IgD-negative memory B cell (primary cell): Measurements from ENCODE around the gene NOTCH2NLA. TPM values are rescaled to one million over a fixed set of nuclear protein-coding genes. Genes with fewer than 3 reads are reported as not detected.
"Not testable (repeated sequence)": the region's sequence is repeated elsewhere in the genome, so short reads cannot be mapped to it uniquely, and the experiment has no call there.

ENCODE experiments used
- H3K27ac Mint-ChIP-seq, 3 donors: one replicate each; pipeline ENCODE4 v1.8.0; 2020 to 2022; ENCODE audit warnings: mild to moderate bottlenecking in 3 of 3, mixed read lengths in 3 of 3, moderate library complexity in 1 of 3
- H3K27me3 Mint-ChIP-seq: one replicate; pipeline ENCODE4 v1.8.0; 2021; ENCODE audit warnings: mixed read lengths
- H3K36me3 Mint-ChIP-seq: one replicate; pipeline ENCODE4 v1.8.0; 2020; ENCODE audit warnings: mild to moderate bottlenecking, mixed read lengths
- H3K4me1 Mint-ChIP-seq, 3 donors: one replicate each; pipeline ENCODE4 v1.8.0; 2020 to 2022; ENCODE audit warnings: mixed read lengths in 3 of 3, mild to moderate bottlenecking in 1 of 3
- H3K4me3 Mint-ChIP-seq, 4 donors: one replicate each; pipeline ENCODE4 v1.8.0; 2020 to 2022; ENCODE audit warnings: mild to moderate bottlenecking in 4 of 4, mixed read lengths in 4 of 4, moderate library complexity in 3 of 4
- H3K9me3 Mint-ChIP-seq, 3 donors: one replicate each; pipeline ENCODE4 v1.8.0; 2020 to 2021; ENCODE audit warnings: mixed read lengths in 3 of 3, mild to moderate bottlenecking in 1 of 3
- polyA plus RNA-seq: library from polyadenylated mRNA; unstranded; fragments of 300-500 nt; fragmentation: Illumina TruSeq; gene quantifications from one replicate; pipeline ENCODE4 v1.2.3, GENCODE V29; 2021

The NOTCH2NLA gene
- polyA plus RNA-seq, 1 donor from 2014 or later, result 51.3 TPM

DNA sequence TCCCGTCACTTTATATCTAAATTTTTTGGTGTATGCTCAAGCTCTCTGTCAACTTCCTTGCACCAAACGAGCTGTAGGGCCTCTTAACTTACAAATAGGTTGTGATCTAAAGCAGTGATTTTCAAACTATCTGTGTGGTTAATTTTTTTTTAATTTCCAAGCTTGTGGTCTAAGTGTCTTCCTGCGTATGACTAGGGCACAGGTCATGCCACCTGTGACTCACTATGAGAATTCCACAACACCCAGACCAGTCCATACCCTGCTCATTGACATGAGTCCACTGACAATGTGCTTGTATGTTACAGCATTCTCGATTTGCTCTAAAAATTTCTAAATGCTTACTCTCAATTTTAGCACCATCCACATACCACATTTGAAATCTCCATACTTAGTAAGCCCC lies 19.8 kb upstream of the NOTCH2NLA start:
- not testable (repeated sequence) for H3K27me3 Mint-ChIP-seq, H3K27ac Mint-ChIP-seq, H3K4me1 Mint-ChIP-seq, H3K36me3 Mint-ChIP-seq, H3K9me3 Mint-ChIP-seq, H3K4me3 Mint-ChIP-seq

GRCh38 chr1:146236626-146237025 lies 7.8 kb upstream of the NOTCH2NLA start:
- H3K4me3 Mint-ChIP-seq, H3K4me1 Mint-ChIP-seq, H3K9me3 Mint-ChIP-seq, H3K36me3 Mint-ChIP-seq, H3K27me3 Mint-ChIP-seq, H3K27ac Mint-ChIP-seq: not testable (repeated sequence)

- H3K4me3 Mint-ChIP-seq, H3K4me1 Mint-ChIP-seq, H3K27me3 Mint-ChIP-seq, H3K27ac Mint-ChIP-seq, H3K36me3 Mint-ChIP-seq, H3K9me3 Mint-ChIP-seq: not testable (repeated sequence)
Observed at GRCh38 chr1:146236026-146236601, 7.3 kb upstream of the NOTCH2NLA start.

DNA sequence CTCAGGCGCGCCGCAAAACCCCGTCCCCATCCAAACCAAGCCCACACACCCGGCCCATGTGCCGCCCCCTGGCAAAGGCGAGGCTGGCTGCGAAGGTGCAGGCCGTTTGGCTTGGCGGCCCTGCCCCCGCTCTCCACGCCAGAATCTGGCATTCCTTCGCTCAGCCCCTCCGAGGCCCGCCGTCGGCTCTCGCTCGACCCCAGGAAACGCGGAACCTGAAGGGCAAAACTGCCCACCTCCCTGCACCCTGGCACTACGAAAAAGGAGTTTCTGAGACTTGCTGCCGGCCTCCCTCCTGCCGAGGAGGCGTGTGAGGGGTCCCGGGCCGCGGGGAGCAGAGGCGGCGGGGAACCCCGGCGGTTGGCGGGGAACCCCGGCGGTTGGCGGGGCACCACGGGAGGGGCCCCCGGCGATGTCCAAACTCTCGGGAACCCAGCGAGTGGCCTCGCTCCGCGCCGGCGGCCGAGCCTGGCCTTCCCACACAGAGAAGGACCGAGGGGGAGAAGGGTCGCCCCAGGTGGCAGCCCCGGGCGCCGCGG lies 608 bp downstream of the NOTCH2NLA start:
- Mint-ChIP-seq H3K4me3 (peak overlapping the region in 2 of 4 donors; percentile 54 to 84), H3K27ac (peak overlapping the region in 1 of 3 donors; percentile 70)
- not testable (repeated sequence) for H3K27me3 Mint-ChIP-seq, H3K9me3 Mint-ChIP-seq, H3K36me3 Mint-ChIP-seq, H3K4me1 Mint-ChIP-seq

DNA sequence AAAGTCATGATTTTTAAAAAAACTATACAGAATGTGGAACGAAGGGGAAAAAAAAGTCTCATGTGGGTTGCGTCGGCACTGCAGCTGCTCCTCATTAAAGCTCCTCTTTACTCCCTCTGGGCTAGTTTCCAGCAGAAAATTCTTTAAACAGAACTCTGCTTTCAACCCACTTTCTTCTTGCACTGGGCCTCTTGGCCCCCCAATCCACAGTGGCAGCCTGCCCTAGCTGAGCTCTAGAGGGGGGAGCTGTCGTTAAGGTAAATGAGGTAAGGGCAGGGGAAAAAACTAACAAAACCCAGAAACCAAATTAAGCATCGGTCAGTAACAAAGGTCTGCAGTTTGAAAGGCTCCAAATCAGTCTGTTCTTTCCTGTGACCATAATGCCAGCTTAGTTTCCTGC lies 54.3 kb downstream of the NOTCH2NLA start:
- not testable (repeated sequence) for H3K9me3 Mint-ChIP-seq, H3K27me3 Mint-ChIP-seq

DNA sequence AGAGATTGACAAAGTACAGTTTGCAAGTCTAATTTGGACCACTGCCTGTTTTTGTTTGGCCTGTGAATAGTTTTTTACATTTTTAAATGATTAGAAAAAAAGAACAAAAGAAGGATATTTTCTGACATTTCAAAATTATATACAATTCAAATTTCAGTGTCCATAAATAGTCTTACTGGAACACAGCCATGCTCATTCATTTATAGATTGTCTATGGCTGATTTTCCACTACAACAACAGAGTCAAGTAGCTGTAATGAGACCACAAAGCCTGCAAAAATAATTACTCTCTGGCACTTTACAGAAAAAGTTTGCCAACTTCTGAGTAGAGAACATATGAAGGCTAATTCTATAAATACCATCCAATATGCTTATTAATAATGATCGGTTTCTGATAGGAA lies 61.1 kb downstream of the NOTCH2NLA start:
- not testable (repeated sequence) for H3K4me3 Mint-ChIP-seq, H3K36me3 Mint-ChIP-seq, H3K9me3 Mint-ChIP-seq, H3K27ac Mint-ChIP-seq, H3K27me3 Mint-ChIP-seq, H3K4me1 Mint-ChIP-seq

More for the DNA sequence above, 54.3 kb downstream of the NOTCH2NLA start:
- H3K27ac Mint-ChIP-seq, H3K36me3 Mint-ChIP-seq, H3K4me3 Mint-ChIP-seq, H3K4me1 Mint-ChIP-seq: not testable (repeated sequence)

DNA sequence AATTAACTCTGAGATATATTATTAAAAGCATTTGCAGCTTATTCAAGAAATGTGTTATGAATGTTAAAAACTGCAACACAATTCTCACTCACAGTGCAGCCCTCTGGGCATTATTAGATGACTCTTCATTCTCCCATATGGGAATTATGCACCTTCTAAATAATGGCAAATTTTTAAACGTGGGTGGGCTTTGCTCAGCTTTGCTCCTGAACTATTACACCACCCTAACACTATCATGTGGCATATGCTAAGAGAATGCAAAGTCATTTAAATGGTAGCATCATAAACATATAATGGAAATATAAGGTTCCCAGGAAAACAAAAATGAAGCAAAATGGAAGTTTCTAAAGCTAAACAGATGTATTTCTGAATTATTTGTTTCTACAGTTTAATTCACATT lies 61.5 kb downstream of the NOTCH2NLA start:
- not testable (repeated sequence) for H3K9me3 Mint-ChIP-seq, H3K27ac Mint-ChIP-seq, H3K4me3 Mint-ChIP-seq, H3K4me1 Mint-ChIP-seq, H3K27me3 Mint-ChIP-seq, H3K36me3 Mint-ChIP-seq

DNA sequence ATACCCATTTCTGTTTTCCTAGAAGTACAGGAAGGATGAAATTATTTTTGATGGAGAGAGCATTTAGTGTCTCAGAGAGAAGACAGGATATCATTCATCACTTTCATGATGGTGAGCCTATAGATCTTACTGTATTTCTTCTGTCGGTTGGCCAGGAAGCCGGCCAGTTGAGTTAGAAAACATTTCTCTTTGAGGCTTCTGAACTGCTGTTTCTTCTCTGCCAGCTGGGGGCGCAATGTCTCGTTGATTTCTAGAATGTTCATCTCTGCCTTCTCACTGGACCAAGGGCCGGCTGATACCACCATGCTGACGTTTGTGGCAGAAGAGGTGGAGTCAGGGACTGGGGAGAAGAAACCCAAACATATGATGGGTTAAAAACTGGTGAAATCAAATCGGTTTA lies 84.4 kb downstream of the NOTCH2NLA start, which contains the start of gene NBPF10:
Gene NBPF10, minus strand, starts transcription at position 340 of the 400 bp plus-strand sequence. Its CDS starts 35 bp downstream, at position 305.
- H3K36me3 Mint-ChIP-seq, H3K4me1 Mint-ChIP-seq, H3K9me3 Mint-ChIP-seq, H3K27me3 Mint-ChIP-seq, H3K4me3 Mint-ChIP-seq, H3K27ac Mint-ChIP-seq: not testable (repeated sequence)

Other genes with a start within 250 kb of the NOTCH2NLA start
- 3,579 TPM for gene TXNIP, start 232.4 kb downstream of the NOTCH2NLA start, polyA plus RNA-seq
- gene HJV, start 207.3 kb downstream of the NOTCH2NLA start, polyA plus RNA-seq, result not detected
- 0.64 TPM for gene NBPF10, start 84.2 kb downstream of the NOTCH2NLA start, polyA plus RNA-seq